HG02610 (cell line): ENCODE data around the gene FKRP.
"Not testable (repeated sequence)": the region's sequence is repeated elsewhere in the genome, so short reads cannot be mapped to it uniquely, and the experiment has no call there.

Experiments used
- ATAC-seq: cut with Tn5 transposase; IDR thresholded peaks from one replicate; pipeline ENCODE4 v1.9.1; 2021; ENCODE audit warnings: mild to moderate bottlenecking, moderate library complexity; ENCODE audit not compliant: unreplicated experiment

FKRP gene

GRCh38 chr19:46745521-46746280 is at the start of gene FKRP:
TSS of gene FKRP (plus strand) at chr19:46746057. CDS start at chr19:46755451, 9,394 bp downstream.
- ATAC-seq = peak; percentile 34

GRCh38 chr19:46696866-46697203 is 49.0 kb upstream of the FKRP start:
- no peak for ATAC-seq

GRCh38 chr19:46697204-46697960 is 48.5 kb upstream of the FKRP start:
- no peak for ATAC-seq

- ATAC-seq = no peak
Measured at GRCh38 chr19:46698395-46699321, 47.2 kb upstream of the FKRP start.

GRCh38 chr19:46700704-46701103 is 45.2 kb upstream of the FKRP start:
- ATAC-seq = no peak

- ATAC-seq = no peak
Measured at GRCh38 chr19:46704379-46705076, 41.3 kb upstream of the FKRP start.

GRCh38 chr19:46710687-46711086 is 35.2 kb upstream of the FKRP start:
- ATAC-seq = no peak

GRCh38 chr19:46712768-46713338 is 33.0 kb upstream of the FKRP start:
- not testable (repeated sequence) for ATAC-seq

GRCh38 chr19:46713781-46714443 is 31.9 kb upstream of the FKRP start:
- ATAC-seq = no peak

- ATAC-seq = no peak
Measured at GRCh38 chr19:46714444-46715106, 31.3 kb upstream of the FKRP start.

GRCh38 chr19:46715620-46715974 is 30.3 kb upstream of the FKRP start:
- ATAC-seq = no peak

- ATAC-seq = no peak
Measured at GRCh38 chr19:46715975-46716671, 29.7 kb upstream of the FKRP start.

GRCh38 chr19:46716672-46717033 is 29.2 kb upstream of the FKRP start:
- ATAC-seq = no peak

- no peak for ATAC-seq
Measured at GRCh38 chr19:46717034-46717715, 28.7 kb upstream of the FKRP start, which contains the start of gene PRKD2. TSS of gene PRKD2 (minus strand) at chr19:46717114. CDS start at chr19:46716370, 744 bp downstream.

GRCh38 chr19:46717716-46718143 is 28.1 kb upstream of the FKRP start:
- no peak for ATAC-seq

GRCh38 chr19:46718157-46718933 is 27.5 kb upstream of the FKRP start:
- ATAC-seq = no peak

GRCh38 chr19:46718934-46719622 is 26.8 kb upstream of the FKRP start:
- no peak for ATAC-seq
